GM21360 (cell line): Measurements from ENCODE around the gene SPEM3.

ENCODE experiments used
- ATAC-seq: cut with Tn5 transposase; IDR thresholded peaks from one replicate; pipeline ENCODE4 v1.9.1; 2021; ENCODE audit warnings: mild to moderate bottlenecking, moderate library complexity; ENCODE audit not compliant: unreplicated experiment

The SPEM3 gene

GRCh38 chr17:7419819-7420610, 8.6 kb upstream of the SPEM3 start, which contains the start of gene SPEM1:
Gene SPEM1, plus strand, starts transcription at chr17:7420324. Its CDS starts 61 bp downstream, at chr17:7420385.
- no peak for ATAC-seq

GRCh38 chr17:7421186-7421585, 7.5 kb upstream of the SPEM3 start:
- ATAC-seq, result no peak

- no peak for ATAC-seq
Observed at GRCh38 chr17:7423679-7424078, 5.0 kb upstream of the SPEM3 start.

- no peak for ATAC-seq
Observed at GRCh38 chr17:7425316-7425715, 3.3 kb upstream of the SPEM3 start, which contains the start of gene SPEM2. Gene SPEM2, plus strand, starts transcription at chr17:7425616. Its CDS starts 73 bp downstream, at chr17:7425689.

- ATAC-seq, result no peak
Observed at GRCh38 chr17:7425756-7426155, 2.9 kb upstream of the SPEM3 start.

- ATAC-seq, result no peak
Observed at GRCh38 chr17:7426203-7426863, 2.3 kb upstream of the SPEM3 start.

- ATAC-seq, result no peak
Observed at GRCh38 chr17:7426896-7427489, 1.7 kb upstream of the SPEM3 start.

- ATAC-seq, result no peak
Observed at GRCh38 chr17:7427549-7427948, 1.1 kb upstream of the SPEM3 start.

GRCh38 chr17:7429722-7430121, 1.1 kb downstream of the SPEM3 start:
- ATAC-seq, result no peak

GRCh38 chr17:7431231-7431630, 2.6 kb downstream of the SPEM3 start:
- ATAC-seq, result no peak

GRCh38 chr17:7432296-7432695, 3.6 kb downstream of the SPEM3 start:
- ATAC-seq, result no peak

- no peak for ATAC-seq
Observed at GRCh38 chr17:7435676-7436555, 7.3 kb downstream of the SPEM3 start.

- no peak for ATAC-seq
Observed at GRCh38 chr17:7436556-7437368, 8.1 kb downstream of the SPEM3 start.

GRCh38 chr17:7437369-7437863, 8.8 kb downstream of the SPEM3 start:
- ATAC-seq, result no peak

GRCh38 chr17:7437950-7438614, 9.4 kb downstream of the SPEM3 start:
- no peak for ATAC-seq

- no peak for ATAC-seq
Observed at GRCh38 chr17:7438656-7439460, 10.2 kb downstream of the SPEM3 start.

- no peak for ATAC-seq
Observed at GRCh38 chr17:7439462-7440112, 10.9 kb downstream of the SPEM3 start, which contains the start of gene FGF11. Gene FGF11, plus strand, starts transcription at chr17:7439512. Its CDS starts 109 bp downstream, at chr17:7439621.
